SK-N-SH (cell line): ENCODE measurements around the gene RARRES1. TPM values are rescaled to one million over a fixed set of nuclear protein-coding genes. Genes with fewer than 3 reads are reported as not detected.

Experiments
- CTCF ChIA-PET: fragments of 300-600, 350-600 bp; formaldehyde crosslinking; extraction: SDS; loops from one replicate; lab custom pipeline; 2021; lab: Yijun Ruan, JAX
- POLR2A ChIA-PET: fragments of 350-600 bp; sonication (Branson Sonifier 250); formaldehyde crosslinking; extraction: SDS; loops from one replicate; lab custom pipeline; 2020; ENCODE audit warnings: antibody characterized with exemption, inconsistent platforms; lab: Yijun Ruan, JAX
- DNase-seq: peaks from one replicate; pipeline ENCODE4 v3.0.0; 2012
- H2AFZ ChIP-seq: fragments of 200-600 bp; sonication (generic); 2 replicates; pipeline ENCODE4 v1.8.1; 2016; ENCODE audit warnings: antibody characterized with exemption, mild to moderate bottlenecking, low read depth
- H3F3A ChIP-seq: fragments of 200-600 bp; sonication (generic); replicated peaks from 2 replicates; pipeline ENCODE3; 2016; ENCODE audit warnings: antibody characterized with exemption, mild to moderate bottlenecking; ENCODE audit not compliant: insufficient read depth
- H3K27ac ChIP-seq, 2 experiments: fragments of 200-500 bp in 1 of 2; fragments of 200-600 bp in 1 of 2; sonication (Bioruptor generic) in 1 of 2; sonication (generic), shearing (Covaris generic) in 1 of 2; 2 replicates each; pipeline versions ENCODE4 v1.5.1 to v1.6.1; 2014 to 2016; ENCODE audit warnings: low read depth in 2 of 2, inconsistent platforms in 1 of 2, low read length in 1 of 2, mild to moderate bottlenecking in 1 of 2, mixed read lengths in 1 of 2
- H3K27me3 ChIP-seq: fragments of 200-600 bp; sonication (generic), shearing (Covaris generic); 2 replicates; pipeline ENCODE4 v1.6.1; 2016; ENCODE audit warnings: mixed run types; ENCODE audit not compliant: insufficient read depth
- H3K36me3 ChIP-seq, 2 experiments: fragments of 200-500 bp in 1 of 2; fragments of 200-600 bp in 1 of 2; sonication (Bioruptor generic) in 1 of 2; sonication (generic) in 1 of 2; replicated peaks in 1 of 2; 2 replicates each; pipeline versions ENCODE3 to v1.5.1; 2014 to 2016; ENCODE audit warnings: low read length in 1 of 2, mild to moderate bottlenecking in 1 of 2; ENCODE audit not compliant: insufficient read depth in 2 of 2, control insufficient read depth in 1 of 2
- H3K4me1 ChIP-seq, 2 experiments: fragments of 200-500 bp in 1 of 2; fragments of 200-600 bp in 1 of 2; sonication (Bioruptor generic) in 1 of 2; sonication (generic), shearing (Covaris generic) in 1 of 2; 2 replicates each; pipeline versions ENCODE4 v1.5.1 to v1.6.1; 2014 to 2016; ENCODE audit warnings: low read depth in 1 of 2, low read length in 1 of 2, mixed run types in 1 of 2; ENCODE audit not compliant: insufficient read depth in 2 of 2, control insufficient read depth in 1 of 2
- H3K4me2 ChIP-seq: fragments of 200-600 bp; sonication (generic), shearing (Covaris generic); 2 replicates; pipeline ENCODE4 v1.6.1; 2017; ENCODE audit warnings: mixed run types
- H3K4me3 ChIP-seq, 2 experiments: fragments of 200-500 bp in 1 of 2; fragments of 200-600 bp in 1 of 2; sonication (Bioruptor generic) in 1 of 2; sonication (generic), shearing (Covaris generic) in 1 of 2; 2 replicates each; pipeline versions ENCODE4 v1.5.1 to v1.8.1; 2014 to 2016; ENCODE audit warnings: low read depth in 2 of 2, inconsistent platforms in 1 of 2, low read length in 1 of 2, mild to moderate bottlenecking in 1 of 2, mixed read lengths in 1 of 2, moderate library complexity in 1 of 2
- H3K79me2 ChIP-seq: fragments of 200-600 bp; sonication (generic); 2 replicates; pipeline ENCODE4 v1.8.1; 2017; ENCODE audit warnings: mild to moderate bottlenecking; ENCODE audit not compliant: insufficient read depth
- H3K9ac ChIP-seq: fragments of 200-600 bp; sonication (generic); 2 replicates; pipeline ENCODE4 v1.6.1; 2017; ENCODE audit warnings: mixed run types
- H3K9me2 ChIP-seq: fragments of 200-600 bp; sonication (generic); 2 replicates; pipeline ENCODE4 v1.6.1; 2017; ENCODE audit warnings: mixed run types
- H3K9me3 ChIP-seq: fragments of 200-600 bp; sonication (generic); 2 replicates; pipeline ENCODE4 v1.6.1; 2017; ENCODE audit warnings: mixed run types, mild to moderate bottlenecking, moderate library complexity
- H4K20me1 ChIP-seq: fragments of 200-600 bp; sonication (generic); 2 replicates; pipeline ENCODE4 v1.6.1; 2017; ENCODE audit warnings: mild to moderate bottlenecking, mixed run types; ENCODE audit not compliant: insufficient read depth
- CHD2 ChIP-seq: fragments of 150-350 bp; IDR thresholded peaks from 2 replicates; pipeline ENCODE4 v1.6.1; 2018; ENCODE audit warnings: low read length; ENCODE audit not compliant: partially characterized antibody
- ELF1 ChIP-seq: IDR thresholded peaks from 2 replicates; pipeline ENCODE4 v1.4.0; 2012
- FOSL2 ChIP-seq: IDR thresholded peaks from 2 replicates; pipeline ENCODE4 v1.4.0; 2012; ENCODE audit warnings: low read depth, mild to moderate bottlenecking, moderate library complexity, borderline replicate concordance
- FOXM1 ChIP-seq: IDR thresholded peaks from 2 replicates; pipeline ENCODE4 v1.4.0; 2012; ENCODE audit warnings: low read depth, mild to moderate bottlenecking
- GABPA ChIP-seq: IDR thresholded peaks from 2 replicates; pipeline ENCODE4 v1.4.0; 2012; ENCODE audit warnings: low read depth, mild to moderate bottlenecking
- GATA2 ChIP-seq: sonication (generic); formaldehyde crosslinking; IDR thresholded peaks from 2 replicates; pipeline ENCODE4 v1.5.0; 2020; ENCODE audit warnings: mild to moderate bottlenecking, missing genetic modification reagents
- IRF3 ChIP-seq: fragments of 150-350 bp; IDR thresholded peaks from 2 replicates; pipeline ENCODE4 v1.6.1; 2016; ENCODE audit warnings: mild to moderate bottlenecking, low read depth, low read length
- MEF2A ChIP-seq: IDR thresholded peaks from 2 replicates; pipeline ENCODE4 v1.4.0; 2012; ENCODE audit warnings: low read depth, borderline replicate concordance
- MXI1 ChIP-seq: IDR thresholded peaks from 2 replicates; pipeline ENCODE4 v1.6.1; 2012; ENCODE audit warnings: mild to moderate bottlenecking, low read depth, low read length, improper control_type of control experiment
- PBX3 ChIP-seq: IDR thresholded peaks from 2 replicates; pipeline ENCODE4; 2012
- RAD21 ChIP-seq: IDR thresholded peaks from 2 replicates; pipeline ENCODE4 v1.6.1; 2012; ENCODE audit warnings: mild to moderate bottlenecking, low read length
- RCOR1 ChIP-seq: fragments of 150-350 bp; IDR thresholded peaks from 2 replicates; pipeline ENCODE4 v1.6.1; 2017; ENCODE audit warnings: antibody characterized with exemption, low read length
- REST ChIP-seq: IDR thresholded peaks from 2 replicates; pipeline ENCODE4 v1.6.1; 2012; ENCODE audit warnings: mild to moderate bottlenecking, low read depth, low read length, moderate library complexity
- RFX5 ChIP-seq: IDR thresholded peaks from 2 replicates; pipeline ENCODE4 v1.6.1; 2012; ENCODE audit warnings: mild to moderate bottlenecking, improper control_type of control experiment, low read length
- RXRA ChIP-seq: IDR thresholded peaks from 2 replicates; pipeline ENCODE4 v1.4.0; 2012; ENCODE audit warnings: low read depth, mild to moderate bottlenecking, borderline replicate concordance
- SIN3A ChIP-seq: IDR thresholded peaks from 2 replicates; pipeline ENCODE4 v1.6.1; 2012; ENCODE audit warnings: low read depth, mild to moderate bottlenecking, low read length, moderate library complexity, borderline replicate concordance
- USF1 ChIP-seq: IDR thresholded peaks from 2 replicates; pipeline ENCODE4 v1.4.0; 2012; ENCODE audit warnings: low read depth, borderline replicate concordance
- ZBTB33 ChIP-seq: IDR thresholded peaks from 2 replicates; pipeline ENCODE4 v1.4.0; 2012; ENCODE audit warnings: low read depth, borderline replicate concordance
- WGBS: methylation state at CpG from one replicate; pipeline ENCODE4 v1.1.6; 2017; ENCODE audit warnings: low lambda C conversion rate; 5-methylcytosine and 5-hydroxymethylcytosine counted together
- polyA plus RNA-seq, 3 experiments: library from polyadenylated mRNA; depleted of rRNA; stranded (reverse); fragments of >200 nt; gene quantifications; 2 replicates each; pipeline ENCODE4 v1.2.3, GENCODE V29; 2012

The RARRES1 gene
- polyA plus RNA-seq, 1 of the 3 experiments (the other 2 are of a cell fraction), result 0.15 TPM

GRCh38 chr3:158735296-158736033 lies 3.2 kb upstream of the RARRES1 start:
- Histone ChIP-seq H3K4me3 (no peak overlapping the region), H2AFZ (no peak overlapping the region), H3K9ac (no peak overlapping the region), H4K20me1 (no peaks in the 10 kb centered on the region), H3K27me3 (no peaks in the 10 kb centered on the region), H3F3A (no peaks in the 10 kb centered on the region), H3K9me2 (no peaks in the 10 kb centered on the region), H3K79me2 (no peaks in the 10 kb centered on the region), H3K4me1 (peaks cover 0 to 6% of the 10 kb centered on the region in 2 experiments; a peak in 1 of 4 replicates), H3K36me3 (no peaks in the 10 kb centered on the region), H3K4me2 (no peak overlapping the region), H3K9me3 (no peaks in the 10 kb centered on the region), H3K27ac (no peak overlapping the region)
- TF ChIP-seq SIN3A (no peak), RXRA (no peak), GABPA (no peak), MXI1 (no peak), PBX3 (no peak), CHD2 (no peak), RFX5 (no peak), RAD21 (no peak), RCOR1 (no peak), ZBTB33 (no peak), ELF1 (no peak), REST (no peak), USF1 (no peak), FOXM1 (no peak), MEF2A (no peak), IRF3 (no peak), FOSL2 (no peak), GATA2 (CRISPR knock-in tag) (no peak)
- CTCF ChIA-PET, result interaction anchor here (1.1 to 1.7 kb wide), 3 partner anchors 56 to 111 kb away, joined by 3 to 4 read pairs (median 3); no protein-coding TSS in a partner anchor
- POLR2A ChIA-PET, result no interaction called here
- DNase-seq, result no peak
- WGBS, result 88% methylated on average over 7 of the region's 7 CpGs
